GM20000 (cell line): ENCODE data around the gene SEC14L2.

Source experiments
- DNase-seq: peaks from one replicate; pipeline ENCODE4 v3.0.0; 2012; ENCODE audit warnings: low spot score
- CTCF ChIP-seq: IDR thresholded peaks from 2 replicates; pipeline ENCODE4 v1.5.1; 2012; ENCODE audit warnings: mild to moderate bottlenecking, control low read depth; ENCODE audit errors: extremely low read depth, missing control alignments

The SEC14L2 gene

DNA sequence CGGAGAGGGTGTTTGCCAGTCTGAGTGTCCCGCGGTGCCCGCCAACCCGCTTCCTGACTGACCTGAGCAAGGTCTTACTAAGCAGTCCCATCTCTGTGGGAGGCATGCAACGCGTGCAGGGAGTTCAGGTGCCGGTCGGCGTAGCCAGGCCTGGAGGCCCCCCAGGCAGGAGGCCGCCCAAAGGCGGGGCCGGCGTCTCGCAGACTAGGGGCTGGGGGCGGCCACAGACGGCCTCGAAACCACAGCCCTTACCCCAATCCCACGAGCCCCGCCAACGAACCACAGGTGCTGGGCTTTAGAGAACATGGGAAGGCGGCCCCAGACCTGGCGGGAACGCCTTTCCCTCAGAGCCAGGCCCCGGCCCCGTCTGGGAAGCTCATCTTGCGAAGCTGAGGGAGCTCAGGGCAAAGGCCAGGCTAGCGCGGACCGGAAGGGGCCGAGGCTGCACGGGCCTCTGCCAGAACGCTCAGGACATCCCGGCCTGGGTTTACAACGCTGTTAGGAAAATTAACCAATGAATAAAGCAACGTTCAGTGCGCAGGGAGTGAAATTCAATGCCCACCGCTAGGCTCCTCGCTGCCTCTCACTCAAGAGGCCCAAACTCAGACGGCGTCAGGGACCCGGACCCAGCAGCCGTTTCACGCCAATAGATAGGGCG, 26.6 kb downstream of the SEC14L2 start:
- no peak for TF ChIP-seq CTCF
- DNase-seq: no peak

DNA sequence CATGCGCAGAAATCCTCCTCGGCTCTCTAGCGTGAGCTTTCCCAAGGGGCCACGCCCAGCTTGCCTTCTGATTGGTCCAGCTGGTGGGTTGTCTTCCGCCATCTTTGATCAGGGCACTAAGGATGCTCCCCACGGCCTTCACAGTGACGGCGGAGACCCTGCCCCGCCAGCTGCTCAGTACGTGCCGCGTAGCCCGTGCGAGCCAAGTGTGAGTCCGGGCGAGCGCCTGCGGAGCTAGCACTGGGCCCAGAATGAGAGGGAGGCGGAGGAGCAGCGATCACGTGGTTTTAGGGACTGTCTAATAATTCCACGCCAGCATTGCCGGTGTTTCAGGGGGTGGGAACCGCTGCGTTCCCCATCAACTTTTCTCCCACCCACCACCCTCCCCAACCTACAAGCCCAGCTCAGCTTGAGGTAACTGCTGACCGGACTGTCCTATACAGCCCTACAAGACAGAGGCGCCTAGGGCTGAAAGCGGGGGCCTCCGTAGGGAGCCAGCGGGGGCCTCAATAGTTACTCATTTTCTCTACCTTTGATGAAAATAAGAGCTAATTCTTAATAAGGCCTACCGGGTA, 27.2 kb downstream of the SEC14L2 start:
- peak; percentile 98 for DNase-seq
- no peak for TF ChIP-seq CTCF

GRCh38 chr22:30424534-30425326, 27.9 kb downstream of the SEC14L2 start:
- no peak for TF ChIP-seq CTCF
- DNase-seq: no peak

- DNase-seq: no peak
- TF ChIP-seq CTCF: no peak
Observed at GRCh38 chr22:30425327-30425615, 28.5 kb downstream of the SEC14L2 start.

DNA sequence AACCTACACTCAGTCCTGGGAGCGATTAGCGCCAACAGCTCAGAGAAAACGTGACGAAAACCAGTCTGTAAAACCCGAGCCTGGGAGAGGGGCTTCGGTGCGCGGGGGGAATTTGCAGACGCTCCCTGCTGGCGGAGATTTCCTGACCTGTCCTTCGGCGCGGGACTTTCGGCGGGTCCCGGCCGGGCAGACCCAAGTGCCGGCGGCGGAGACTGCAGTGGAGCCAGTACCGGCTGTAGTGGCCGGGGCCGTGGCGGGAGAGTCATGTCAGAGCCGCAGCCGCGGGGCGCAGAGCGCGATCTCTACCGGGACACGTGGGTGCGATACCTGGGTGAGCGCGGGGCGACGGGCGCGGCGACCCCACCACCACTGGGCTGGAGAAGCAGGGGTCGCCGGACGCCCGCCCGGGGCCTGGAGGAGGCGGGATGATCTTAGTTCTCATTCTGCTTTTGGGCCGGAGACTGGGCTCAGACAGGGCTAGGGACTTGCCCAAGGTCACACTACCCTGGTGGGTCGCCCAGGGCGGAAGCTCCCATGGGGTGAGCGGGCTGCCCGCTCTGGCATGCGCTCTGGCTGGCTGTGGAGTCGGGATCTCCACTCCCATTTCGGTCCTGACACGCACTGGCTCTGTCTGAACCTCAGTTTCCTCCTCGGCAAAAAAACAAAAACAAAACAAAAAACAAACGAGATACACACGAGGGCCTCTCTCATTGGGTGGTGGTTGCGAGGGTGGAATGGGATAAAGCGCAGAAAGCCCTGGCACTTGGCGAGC, 29.0 kb downstream of the SEC14L2 start, which contains the start of gene MTFP1:
MTFP1 (plus strand) TSS at position 153 of the 772 bp plus-strand sequence; CDS start at position 265, 112 bp downstream.
- TF ChIP-seq CTCF: no peak
- DNase-seq: peak; percentile 74

DNA sequence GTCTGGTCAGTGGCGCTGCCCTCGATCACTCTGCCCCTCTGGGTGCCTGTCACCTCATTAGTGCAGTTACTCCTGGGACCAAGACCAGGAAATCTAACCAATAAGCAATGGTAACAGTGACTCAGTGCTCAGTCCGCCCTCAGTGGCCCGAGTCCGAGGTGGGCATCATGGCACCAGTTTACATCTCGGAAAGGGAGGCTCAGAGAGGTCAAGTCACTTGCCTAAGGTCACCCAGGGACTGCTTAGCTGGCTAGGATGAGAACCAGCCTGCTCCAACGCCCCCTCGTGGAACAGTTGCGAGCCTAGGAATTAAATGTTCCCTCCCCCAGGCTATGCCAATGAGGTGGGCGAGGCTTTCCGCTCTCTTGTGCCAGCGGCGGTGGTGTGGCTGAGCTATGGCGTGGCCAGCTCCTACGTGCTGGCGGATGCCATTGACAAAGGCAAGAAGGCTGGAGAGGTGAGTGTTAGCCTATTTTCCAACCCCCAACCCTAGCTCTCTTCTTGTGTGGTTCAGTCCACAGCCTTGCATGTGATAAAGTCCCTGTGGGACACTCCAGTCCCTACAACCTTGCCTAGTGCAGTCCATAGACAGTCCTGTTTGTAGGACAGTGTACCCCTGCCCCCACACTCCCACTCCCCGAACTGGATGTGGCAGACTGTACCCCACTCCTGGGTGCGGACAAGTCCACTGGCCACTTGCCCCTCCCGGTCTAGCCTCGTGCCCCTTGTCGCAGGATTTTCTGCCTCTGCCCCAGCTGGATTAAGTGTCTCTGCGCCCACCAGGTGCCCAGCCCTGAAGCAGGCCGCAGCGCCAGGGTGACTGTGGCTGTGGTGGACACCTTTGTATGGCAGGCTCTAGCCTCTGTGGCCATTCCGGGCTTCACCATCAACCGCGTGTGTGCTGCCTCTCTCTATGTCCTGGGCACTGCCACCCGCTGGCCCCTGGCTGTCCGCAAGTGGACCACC, 29.9 kb downstream of the SEC14L2 start:
- peak; percentile 62 for TF ChIP-seq CTCF
- DNase-seq: peak; percentile 74
